ENCODE measurements around the gene ACAT2.
"Not testable (repeated sequence)": the region's sequence is repeated elsewhere in the genome, so short reads cannot be mapped to it uniquely, and the experiment has no call there.

The ACAT2 gene

GRCh38 chr6:159761873-159762680 is at the start of gene ACAT2:
ACAT2 (plus strand) TSS chr6:159762045; CDS start chr6:159762088, 43 bp downstream.
- peak; percentile 97 to 99 for DNase-seq

DNA sequence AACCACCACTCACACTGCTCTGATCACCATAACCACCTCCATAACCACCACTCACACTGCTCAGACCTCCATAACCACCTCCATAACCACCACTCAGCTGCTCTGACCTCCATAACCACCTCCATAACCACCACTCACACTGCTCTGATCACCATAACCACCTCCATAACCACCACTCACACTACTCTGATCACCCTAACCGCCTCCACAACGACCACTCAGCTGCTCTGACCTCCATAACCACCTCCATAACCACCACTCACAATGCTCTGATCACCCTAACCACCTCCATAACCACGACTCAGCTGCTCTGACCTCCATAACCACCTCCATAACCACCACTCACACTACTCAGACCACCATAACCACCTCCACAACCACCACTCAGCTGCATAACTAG is 49.5 kb upstream of the ACAT2 start:
- not testable (repeated sequence) for DNase-seq

DNA sequence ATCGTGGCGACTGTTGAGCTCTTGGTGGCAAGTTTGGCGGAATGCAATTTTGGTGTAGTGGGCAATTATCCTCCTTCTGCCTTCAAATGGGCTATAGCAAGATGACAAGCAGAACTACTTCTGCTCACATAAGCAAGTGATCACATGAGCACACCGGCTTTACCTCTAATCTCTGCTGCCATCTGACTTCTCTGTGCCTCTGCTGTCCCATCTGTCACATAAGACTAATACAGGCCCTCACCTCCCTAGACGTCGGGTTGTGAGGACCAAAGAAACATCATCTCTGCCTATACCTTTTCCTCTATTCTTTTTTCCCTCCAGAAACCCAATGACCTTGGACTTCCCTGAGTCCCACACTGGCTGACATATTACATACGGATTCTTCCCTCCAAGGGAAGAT is 47.9 kb upstream of the ACAT2 start:
- peak; percentile 86 to 94 for DNase-seq

GRCh38 chr6:159714404-159714803 is 47.4 kb upstream of the ACAT2 start:
- DNase-seq, result no peak

- DNase-seq, result no peak
Observed at GRCh38 chr6:159715166-159715565, 46.7 kb upstream of the ACAT2 start.

DNA sequence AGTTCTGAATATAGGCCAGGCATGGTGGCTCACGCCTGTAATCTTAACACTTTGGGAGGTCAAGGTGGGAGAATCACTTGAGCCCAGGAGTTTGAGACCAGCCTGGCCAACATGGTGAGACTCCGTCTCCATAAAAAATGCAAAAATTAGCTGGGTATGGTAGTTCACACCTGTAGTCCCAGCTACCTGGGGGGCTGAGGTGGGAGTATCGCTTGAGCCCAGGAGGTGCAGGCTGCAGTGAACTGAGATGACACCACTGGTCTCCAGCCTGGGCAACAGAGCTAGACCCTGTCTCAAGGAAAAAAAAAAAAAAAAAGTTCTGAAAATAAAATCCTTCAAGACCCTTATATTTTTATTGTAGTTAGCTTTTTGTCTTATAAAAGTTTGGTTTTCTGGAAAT is 46.2 kb upstream of the ACAT2 start:
- DNase-seq, result no peak

- peak; percentile 21 to 43 for DNase-seq
Observed at GRCh38 chr6:159716247-159717096, 45.4 kb upstream of the ACAT2 start.

- DNase-seq, result peak in 1 of 2 experiments; percentile 13
Observed at GRCh38 chr6:159718634-159719033, 43.2 kb upstream of the ACAT2 start.

GRCh38 chr6:159719287-159719686 is 42.6 kb upstream of the ACAT2 start:
- DNase-seq, result no peak

GRCh38 chr6:159720708-159721107 is 41.1 kb upstream of the ACAT2 start:
- peak; percentile 26 to 60 for DNase-seq

GRCh38 chr6:159721981-159722380 is 39.9 kb upstream of the ACAT2 start:
- DNase-seq, result not testable (repeated sequence)

DNA sequence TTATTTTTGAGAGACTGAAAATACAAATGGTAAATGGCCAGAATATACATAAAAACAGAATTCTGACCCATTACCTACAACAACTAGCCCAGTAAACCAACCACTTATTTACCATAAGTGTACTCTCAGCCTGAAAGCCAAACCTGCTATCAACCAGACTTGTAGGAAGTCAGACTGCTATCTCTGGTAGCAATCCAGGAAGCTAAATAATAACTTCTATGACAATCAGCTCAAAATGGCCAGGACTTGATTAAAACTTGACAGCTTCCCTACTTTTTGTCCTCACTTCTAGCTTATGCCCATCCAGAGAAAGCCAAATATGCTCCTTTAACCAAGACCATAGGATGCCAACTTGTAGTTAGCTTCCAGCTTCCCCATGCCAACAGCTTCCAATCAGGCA is 39.2 kb upstream of the ACAT2 start:
- no peak for DNase-seq

- DNase-seq, result no peak
Observed at GRCh38 chr6:159723259-159723658, 38.6 kb upstream of the ACAT2 start.

- no peak for DNase-seq
Observed at GRCh38 chr6:159724778-159725177, 37.1 kb upstream of the ACAT2 start.

DNA sequence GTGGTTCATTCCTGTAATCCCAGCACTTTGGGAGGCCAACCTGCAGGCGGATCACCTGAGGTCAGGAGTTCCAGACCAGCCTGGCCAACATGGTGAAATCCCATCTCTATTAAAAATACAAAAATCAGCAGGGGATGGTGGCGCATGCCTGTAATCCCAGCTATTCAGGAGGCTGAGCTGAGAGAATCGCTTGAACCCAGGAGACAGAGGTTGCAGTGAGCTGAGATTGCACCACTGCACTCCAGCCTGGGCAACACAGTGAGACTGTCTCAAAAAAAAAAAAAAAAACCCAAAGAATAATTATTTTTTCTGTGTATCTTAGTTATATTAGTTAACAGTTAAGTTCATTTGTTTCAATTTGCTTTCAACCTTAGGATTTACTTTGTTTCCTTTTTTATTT is 36.6 kb upstream of the ACAT2 start:
- not testable (repeated sequence) for DNase-seq

GRCh38 chr6:159726255-159726917 is 35.5 kb upstream of the ACAT2 start:
- peak; percentile 90 to 92 for DNase-seq

GRCh38 chr6:159726918-159727716 is 34.7 kb upstream of the ACAT2 start, which contains the start of gene WTAP:
WTAP (plus strand) TSS chr6:159727506; CDS start chr6:159736266, 8,760 bp downstream.
- DNase-seq, result peak; percentile 97 to 99

GRCh38 chr6:159727717-159728445 is 34.0 kb upstream of the ACAT2 start:
- peak in 1 of 2 experiments; percentile 52 for DNase-seq

GRCh38 chr6:159728531-159728964 is 33.3 kb upstream of the ACAT2 start:
- DNase-seq, result peak in 1 of 2 experiments; percentile 19

GRCh38 chr6:159729598-159730331 is 32.1 kb upstream of the ACAT2 start:
- DNase-seq, result peak in 1 of 2 experiments; percentile 12

GRCh38 chr6:159730332-159730676 is 31.5 kb upstream of the ACAT2 start:
- no peak for DNase-seq
